ENCODE results near the gene SLC24A1.

SLC24A1 gene

DNA sequence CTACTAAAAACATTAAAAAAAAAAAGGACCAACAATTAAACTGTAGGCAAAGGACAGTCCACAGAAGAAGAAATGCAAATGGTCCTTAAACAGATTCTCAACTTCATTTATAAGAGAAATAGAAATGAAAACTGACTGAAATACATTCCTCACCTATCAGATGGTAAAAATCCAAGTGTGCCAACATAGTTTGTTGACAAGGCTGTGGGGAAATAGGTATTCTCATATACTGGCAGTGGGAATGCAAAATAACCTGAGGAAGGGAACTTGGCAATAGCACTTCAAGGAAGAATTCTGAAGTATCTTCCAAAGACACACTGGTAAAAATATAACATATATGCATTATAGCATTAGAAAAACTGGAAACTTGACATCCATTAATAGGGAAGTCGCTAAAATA is 53.8 kb downstream of the SLC24A1 start:
- Histone ChIP-seq H3K27ac (ENCODE audit: insufficient read depth, low read depth, low read length, poor library complexity, severe bottlenecking) (no peak overlapping the region), H3K4me3 (ENCODE audit: insufficient read depth, low read depth, low read length) (no peak overlapping the region), H3K9me3 (ENCODE audit: control insufficient read depth, low read length) (no peaks in the 10 kb centered on the region), H3K36me3 (ENCODE audit: control insufficient read depth, insufficient read depth, low read length) (no peaks in the 10 kb centered on the region), H3K4me1 (ENCODE audit: control insufficient read depth, insufficient read depth, low read length) (no peaks in the 10 kb centered on the region), H3K27me3 (ENCODE audit: control insufficient read depth, insufficient read depth, low read length, poor library complexity, severe bottlenecking) (no peaks in the 10 kb centered on the region)
- no CpG with 5 or more reads among the region's 1 CpG for WGBS, 2 experiments

DNA sequence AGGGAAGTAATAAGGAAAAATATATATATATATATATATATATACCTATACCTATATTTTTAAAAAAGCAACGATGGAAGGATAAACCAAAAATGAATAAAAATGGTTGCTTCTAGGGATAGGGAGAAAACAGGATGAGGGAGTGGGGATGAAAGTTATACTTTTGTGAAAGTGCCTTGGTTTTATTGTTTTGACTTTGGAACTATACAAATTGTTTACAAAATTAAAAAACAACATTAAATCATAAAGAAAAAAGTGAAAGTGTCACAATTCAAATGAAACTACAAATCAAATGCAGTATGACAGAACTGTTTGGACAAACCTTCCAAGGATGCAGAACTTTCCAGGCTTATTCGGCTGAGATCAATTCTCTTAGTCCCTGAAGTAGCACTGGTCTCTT is 54.4 kb downstream of the SLC24A1 start:
- no peaks in the 10 kb centered on the region for H3K9me3 ChIP-seq (ENCODE audit: control insufficient read depth, low read length)
- no peaks in the 10 kb centered on the region for H3K36me3 ChIP-seq (ENCODE audit: control insufficient read depth, insufficient read depth, low read length)
- H3K4me1 ChIP-seq (ENCODE audit: control insufficient read depth, insufficient read depth, low read length): no peaks in the 10 kb centered on the region
- no peak overlapping the region for H3K4me3 ChIP-seq (ENCODE audit: insufficient read depth, low read depth, low read length)
- 87 to 95% methylated on average over 1 of the region's 2 CpGs for WGBS, 2 experiments
- no peak overlapping the region for H3K27ac ChIP-seq (ENCODE audit: insufficient read depth, low read depth, low read length, poor library complexity, severe bottlenecking)
- H3K27me3 ChIP-seq (ENCODE audit: control insufficient read depth, insufficient read depth, low read length, poor library complexity, severe bottlenecking): no peaks in the 10 kb centered on the region

DNA sequence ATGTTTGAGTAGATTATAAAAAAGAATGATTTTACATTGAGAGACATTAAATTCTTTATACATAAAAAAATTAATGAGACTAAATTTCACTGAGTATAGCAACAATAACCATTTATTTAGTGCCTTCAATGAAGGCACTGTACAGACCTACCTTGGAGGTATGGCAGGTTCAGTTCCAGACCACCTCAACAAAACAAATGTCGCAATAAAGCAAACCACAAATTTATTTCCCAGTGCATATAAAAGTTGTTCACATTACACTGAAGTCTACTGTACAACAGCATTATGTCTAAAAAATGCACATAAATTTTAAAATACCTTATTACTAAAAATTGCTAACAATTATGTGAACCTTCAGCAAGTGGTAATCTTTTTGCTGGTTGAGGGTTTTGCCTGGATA is 58.8 kb downstream of the SLC24A1 start:
- H3K27ac ChIP-seq (ENCODE audit: insufficient read depth, low read depth, low read length, poor library complexity, severe bottlenecking): no peak overlapping the region
- no peak overlapping the region for H3K4me3 ChIP-seq (ENCODE audit: insufficient read depth, low read depth, low read length)
- no peaks in the 10 kb centered on the region for H3K27me3 ChIP-seq (ENCODE audit: control insufficient read depth, insufficient read depth, low read length, poor library complexity, severe bottlenecking)
- H3K9me3 ChIP-seq (ENCODE audit: control insufficient read depth, low read length): no peaks in the 10 kb centered on the region
- H3K36me3 ChIP-seq (ENCODE audit: control insufficient read depth, insufficient read depth, low read length): no peaks in the 10 kb centered on the region
- H3K4me1 ChIP-seq (ENCODE audit: control insufficient read depth, insufficient read depth, low read length): no peaks in the 10 kb centered on the region
- 100% methylated on average over 1 of the region's 1 CpG for WGBS, 2 experiments

DNA sequence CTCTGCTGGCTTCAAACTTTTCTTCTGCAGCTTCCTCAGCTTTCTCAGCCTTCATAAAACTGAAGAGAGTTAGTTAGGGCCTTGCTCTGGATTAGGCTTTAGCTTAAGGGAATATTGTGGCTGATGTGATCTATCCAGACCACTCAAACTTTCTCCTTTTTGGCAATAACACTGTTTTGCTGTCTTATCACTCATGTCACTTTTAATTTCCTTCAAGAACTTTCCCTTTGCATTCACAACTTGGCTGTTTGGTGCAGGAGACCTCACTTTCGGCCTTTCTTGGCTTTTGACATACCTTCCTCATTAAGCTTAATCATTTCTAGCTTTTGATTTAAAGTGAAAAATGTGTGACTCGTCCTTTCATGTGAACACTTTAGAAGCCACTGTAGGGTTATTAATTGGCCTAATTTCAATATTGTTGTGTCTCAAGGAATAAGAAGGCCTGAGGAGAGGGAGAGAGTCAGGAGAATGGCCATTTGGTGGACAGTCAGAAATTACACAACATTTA is 60.7 kb downstream of the SLC24A1 start:
- H3K9me3 ChIP-seq (ENCODE audit: control insufficient read depth, low read length): no peaks in the 10 kb centered on the region
- no peaks in the 10 kb centered on the region for H3K4me1 ChIP-seq (ENCODE audit: control insufficient read depth, insufficient read depth, low read length)
- H3K27ac ChIP-seq (ENCODE audit: insufficient read depth, low read depth, low read length, poor library complexity, severe bottlenecking): no peak overlapping the region
- no peak overlapping the region for H3K4me3 ChIP-seq (ENCODE audit: insufficient read depth, low read depth, low read length)
- no peaks in the 10 kb centered on the region for H3K27me3 ChIP-seq (ENCODE audit: control insufficient read depth, insufficient read depth, low read length, poor library complexity, severe bottlenecking)
- H3K36me3 ChIP-seq (ENCODE audit: control insufficient read depth, insufficient read depth, low read length): no peaks in the 10 kb centered on the region
- 88 to 99% methylated on average over 2 of the region's 2 CpGs for WGBS, 2 experiments

DNA sequence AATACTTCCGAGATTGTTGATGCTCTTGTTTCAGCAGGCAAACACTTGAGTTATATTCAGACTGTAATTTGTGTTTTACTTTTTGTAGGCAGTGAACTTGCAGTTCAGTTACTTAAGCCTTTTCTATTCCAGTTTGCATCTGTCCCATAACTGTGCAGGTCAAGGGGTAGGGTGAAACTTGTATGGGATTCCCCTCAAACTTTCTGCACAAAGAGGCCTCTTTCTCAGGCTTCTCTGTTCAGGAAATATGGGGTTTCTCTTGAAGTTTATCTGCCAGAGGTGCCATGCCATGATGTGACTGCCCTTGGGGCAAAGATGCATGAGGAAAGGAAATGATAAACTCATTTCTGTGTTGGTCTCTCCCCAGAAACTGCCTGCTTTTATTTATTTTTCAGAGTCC is 66.7 kb downstream of the SLC24A1 start:
- no peaks in the 10 kb centered on the region for H3K27me3 ChIP-seq (ENCODE audit: control insufficient read depth, insufficient read depth, low read length, poor library complexity, severe bottlenecking)
- H3K9me3 ChIP-seq (ENCODE audit: control insufficient read depth, low read length): no peaks in the 10 kb centered on the region
- no peaks in the 10 kb centered on the region for H3K4me1 ChIP-seq (ENCODE audit: control insufficient read depth, insufficient read depth, low read length)
- H3K27ac ChIP-seq (ENCODE audit: insufficient read depth, low read depth, low read length, poor library complexity, severe bottlenecking): no peak overlapping the region
- no peak overlapping the region for H3K4me3 ChIP-seq (ENCODE audit: insufficient read depth, low read depth, low read length)
- no peaks in the 10 kb centered on the region for H3K36me3 ChIP-seq (ENCODE audit: control insufficient read depth, insufficient read depth, low read length)
- 90 to 95% methylated on average over 1 of the region's 1 CpG for WGBS, 2 experiments

DNA sequence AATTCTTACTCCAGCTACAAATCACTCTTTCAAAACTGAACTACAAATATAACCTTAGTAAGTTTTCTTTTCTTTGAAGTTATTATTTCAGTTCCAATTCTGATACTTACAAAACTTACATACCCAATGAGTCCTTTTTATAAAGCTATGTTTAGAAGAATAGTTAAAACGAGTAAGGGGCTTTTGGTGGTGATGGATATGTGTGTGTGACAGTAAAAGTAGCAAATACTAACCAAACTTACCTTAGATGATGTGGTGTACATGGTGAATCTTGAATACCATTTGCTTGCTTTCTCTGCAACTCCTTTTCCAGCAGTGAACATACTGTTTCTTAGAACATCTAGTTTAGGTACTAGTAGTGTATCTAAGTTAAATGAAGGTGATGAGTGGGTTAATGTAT is 68.4 kb downstream of the SLC24A1 start:
- WGBS, 2 experiments: no CpG with 5 or more reads among the region's 1 CpG
- H3K4me3 ChIP-seq (ENCODE audit: insufficient read depth, low read depth, low read length): no peak overlapping the region

DNA sequence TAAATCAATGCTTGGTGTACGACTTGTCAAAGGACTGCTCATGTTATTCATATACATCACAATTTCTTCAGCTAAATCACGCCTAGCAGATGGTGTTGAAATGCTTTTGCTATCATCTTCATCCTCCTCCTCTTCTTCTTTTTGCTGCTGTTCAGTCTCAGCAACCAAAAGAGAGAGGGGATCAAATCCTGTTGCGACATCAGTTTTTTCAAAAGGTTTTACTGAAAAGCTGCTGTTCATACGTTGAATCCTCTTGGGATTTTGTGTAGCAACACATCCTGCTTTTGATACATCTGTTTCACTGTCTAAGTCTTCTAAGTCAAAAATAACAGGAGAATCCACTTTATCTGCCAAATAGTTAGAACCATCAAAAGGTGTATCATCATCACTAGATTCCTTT is 69.0 kb downstream of the SLC24A1 start:
- no peak overlapping the region for H3K27ac ChIP-seq (ENCODE audit: insufficient read depth, low read depth, low read length, poor library complexity, severe bottlenecking)
- H3K4me1 ChIP-seq (ENCODE audit: control insufficient read depth, insufficient read depth, low read length): no peaks in the 10 kb centered on the region
- H3K36me3 ChIP-seq (ENCODE audit: control insufficient read depth, insufficient read depth, low read length): no peaks in the 10 kb centered on the region
- no peaks in the 10 kb centered on the region for H3K9me3 ChIP-seq (ENCODE audit: control insufficient read depth, low read length)
- H3K27me3 ChIP-seq (ENCODE audit: control insufficient read depth, insufficient read depth, low read length, poor library complexity, severe bottlenecking): no peaks in the 10 kb centered on the region
- 92 to 95% methylated on average over 4 of the region's 4 CpGs for WGBS, 2 experiments
- no peak overlapping the region for H3K4me3 ChIP-seq (ENCODE audit: insufficient read depth, low read depth, low read length)

More for the DNA sequence above, 68.4 kb downstream of the SLC24A1 start:
- H3K27me3 ChIP-seq (ENCODE audit: control insufficient read depth, insufficient read depth, low read length, poor library complexity, severe bottlenecking): no peaks in the 10 kb centered on the region
- no peaks in the 10 kb centered on the region for H3K4me1 ChIP-seq (ENCODE audit: control insufficient read depth, insufficient read depth, low read length)
- H3K27ac ChIP-seq (ENCODE audit: insufficient read depth, low read depth, low read length, poor library complexity, severe bottlenecking): no peak overlapping the region
- no peaks in the 10 kb centered on the region for H3K36me3 ChIP-seq (ENCODE audit: control insufficient read depth, insufficient read depth, low read length)
- H3K9me3 ChIP-seq (ENCODE audit: control insufficient read depth, low read length): no peaks in the 10 kb centered on the region

DNA sequence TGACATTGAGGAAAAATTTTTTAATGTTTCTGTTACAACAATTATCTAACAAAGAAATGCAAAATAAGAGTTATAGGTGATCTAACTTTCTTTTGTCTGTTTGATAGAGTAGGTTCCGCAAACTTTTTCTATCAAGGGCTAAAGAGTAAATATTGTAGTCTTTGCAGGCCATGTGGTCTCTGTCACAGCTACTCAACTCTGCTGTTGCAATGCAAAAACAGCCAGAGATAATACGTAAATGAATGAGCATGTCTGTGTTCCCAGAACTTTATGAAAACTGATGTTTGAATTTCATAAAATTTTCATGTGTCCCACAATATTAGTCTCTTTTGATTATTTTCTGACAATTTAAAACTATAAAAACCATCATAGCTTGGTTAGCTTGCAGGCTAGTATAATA is 73.3 kb downstream of the SLC24A1 start:
- WGBS, 2 experiments: 86 to 100% methylated on average over 2 of the region's 2 CpGs
- no peaks in the 10 kb centered on the region for H3K36me3 ChIP-seq (ENCODE audit: control insufficient read depth, insufficient read depth, low read length)
- H3K27me3 ChIP-seq (ENCODE audit: control insufficient read depth, insufficient read depth, low read length, poor library complexity, severe bottlenecking): no peaks in the 10 kb centered on the region
- no peak overlapping the region for H3K4me3 ChIP-seq (ENCODE audit: insufficient read depth, low read depth, low read length)
- no peak overlapping the region for H3K27ac ChIP-seq (ENCODE audit: insufficient read depth, low read depth, low read length, poor library complexity, severe bottlenecking)
- no peaks in the 10 kb centered on the region for H3K4me1 ChIP-seq (ENCODE audit: control insufficient read depth, insufficient read depth, low read length)
- H3K9me3 ChIP-seq (ENCODE audit: control insufficient read depth, low read length): no peaks in the 10 kb centered on the region

All from ectodermal cell (in vitro differentiated cells).